SK-MEL-5 (cell line): ENCODE data around the gene VWA1. TPM values are rescaled to one million over a fixed set of nuclear protein-coding genes. Genes with fewer than 3 reads are reported as not detected.
"Not testable (repeated sequence)": the region's sequence is repeated elsewhere in the genome, so short reads cannot be mapped to it uniquely, and the experiment has no call there.

Experiments used
- DNase-seq: peaks from one replicate; pipeline ENCODE4 v3.0.0-alpha.2; 2016; ENCODE audit warnings: low read depth, low spot score
- in situ Hi-C: cut with HindIII; loops from 2 replicates; pipeline ENCODE4 v1.10.0; 2016; ENCODE audit warnings: low sequenced_read_pairs, high pct_unique_total_duplicates, low pct_unique_long_range_greater_than_20kb
- total RNA-seq: library from RNA; depleted of rRNA; stranded (reverse); fragments of >200 nt; shearing (Covaris generic); gene quantifications from 2 replicates; pipeline ENCODE4 v1.2.3, GENCODE V29; 2014

VWA1 gene
- total RNA-seq, 1 experiment from 2014 or later: 15.3 TPM

- DNase-seq: no peak
- in situ Hi-C loops: no loop called here
Measured at GRCh38 chr1:1460540-1461130, 25.1 kb downstream of the VWA1 start.

- no peak for DNase-seq
- in situ Hi-C loops: no loop called here
Measured at GRCh38 chr1:1461721-1462317, 26.3 kb downstream of the VWA1 start.

- in situ Hi-C loops: no loop called here
- no peak for DNase-seq
Measured at GRCh38 chr1:1462318-1462966, 27.0 kb downstream of the VWA1 start.

- DNase-seq: no peak
- in situ Hi-C loops: no loop called here
Measured at GRCh38 chr1:1463312-1463711, 27.8 kb downstream of the VWA1 start.

GRCh38 chr1:1468196-1468985 lies 32.9 kb downstream of the VWA1 start:
- in situ Hi-C loops, DNase-seq: not testable (repeated sequence)

- DNase-seq: peak; percentile 7
- in situ Hi-C loops: no loop called here
Measured at GRCh38 chr1:1470626-1471388, 35.3 kb downstream of the VWA1 start.

- in situ Hi-C loops: no loop called here
Measured at GRCh38 chr1:1471389-1472052, 36.0 kb downstream of the VWA1 start, which contains the start of gene ATAD3B. Gene ATAD3B (plus strand): TSS chr1:1471765. CDS start chr1:1471885, 120 bp downstream.

GRCh38 chr1:1472053-1472876 lies 36.8 kb downstream of the VWA1 start:
- in situ Hi-C loops: not testable (repeated sequence)
- peak; percentile 10 for DNase-seq

More at GRCh38 chr1:1471389-1472052, 36.0 kb downstream of the VWA1 start, which contains the start of gene ATAD3B:
- DNase-seq: peak; percentile 94

- in situ Hi-C loops, DNase-seq: not testable (repeated sequence)
Measured at GRCh38 chr1:1476011-1476410, 40.5 kb downstream of the VWA1 start.

- no peak for DNase-seq
- in situ Hi-C loops: no loop called here
Measured at GRCh38 chr1:1477206-1477605, 41.7 kb downstream of the VWA1 start.

- in situ Hi-C loops: no loop called here
- no peak for DNase-seq
Measured at GRCh38 chr1:1479547-1480487, 44.3 kb downstream of the VWA1 start.

GRCh38 chr1:1480488-1480867 lies 45.0 kb downstream of the VWA1 start:
- in situ Hi-C loops, DNase-seq: not testable (repeated sequence)

GRCh38 chr1:1481811-1482210 lies 46.3 kb downstream of the VWA1 start:
- in situ Hi-C loops: not testable (repeated sequence)

GRCh38 chr1:1482856-1483255 lies 47.4 kb downstream of the VWA1 start:
- no peak for DNase-seq
- in situ Hi-C loops: no loop called here

More at GRCh38 chr1:1481811-1482210, 46.3 kb downstream of the VWA1 start:
- DNase-seq: not testable (repeated sequence)

- in situ Hi-C loops: no loop called here
- DNase-seq: no peak
Measured at GRCh38 chr1:1483714-1484113, 48.2 kb downstream of the VWA1 start.
